GM21367 (cell line): ENCODE results near the gene ABCC2.
A peak's percentile ranks its signal among the peaks of the same experiment; 100 is the strongest.
"Not testable (repeated sequence)": the region's sequence is repeated elsewhere in the genome, so short reads cannot be mapped to it uniquely, and the experiment has no call there.

ENCODE experiments used
- ATAC-seq: cut with Tn5 transposase; IDR thresholded peaks from one replicate; pipeline ENCODE4 v1.9.1; 2021; ENCODE audit not compliant: unreplicated experiment

The ABCC2 gene

GRCh38 chr10:99807786-99808185, 25.3 kb downstream of the ABCC2 start:
- ATAC-seq = no peak

- no peak for ATAC-seq
Observed at GRCh38 chr10:99808270-99808669, 25.8 kb downstream of the ABCC2 start.

- ATAC-seq = no peak
Observed at GRCh38 chr10:99809481-99809880, 27.0 kb downstream of the ABCC2 start.

- no peak for ATAC-seq
Observed at GRCh38 chr10:99809931-99810615, 27.6 kb downstream of the ABCC2 start.

GRCh38 chr10:99812177-99812576, 29.7 kb downstream of the ABCC2 start:
- ATAC-seq = no peak

GRCh38 chr10:99814143-99814542, 31.7 kb downstream of the ABCC2 start:
- no peak for ATAC-seq

GRCh38 chr10:99815621-99816020, 33.2 kb downstream of the ABCC2 start:
- ATAC-seq = no peak

- ATAC-seq = no peak
Observed at GRCh38 chr10:99827936-99828335, 45.5 kb downstream of the ABCC2 start.

- no peak for ATAC-seq
Observed at GRCh38 chr10:99828464-99828863, 46.0 kb downstream of the ABCC2 start.

GRCh38 chr10:99832439-99832838, 50.0 kb downstream of the ABCC2 start:
- no peak for ATAC-seq

GRCh38 chr10:99834410-99834809, 52.0 kb downstream of the ABCC2 start:
- no peak for ATAC-seq

- no peak for ATAC-seq
Observed at GRCh38 chr10:99835947-99836346, 53.5 kb downstream of the ABCC2 start.

GRCh38 chr10:99836711-99837110, 54.3 kb downstream of the ABCC2 start:
- ATAC-seq = no peak

- not testable (repeated sequence) for ATAC-seq
Observed at GRCh38 chr10:99840859-99841258, 58.4 kb downstream of the ABCC2 start.

GRCh38 chr10:99841746-99842145, 59.3 kb downstream of the ABCC2 start:
- ATAC-seq = no peak

GRCh38 chr10:99843310-99843709, 60.9 kb downstream of the ABCC2 start:
- ATAC-seq = no peak

GRCh38 chr10:99844433-99844955, 62.1 kb downstream of the ABCC2 start:
- ATAC-seq = no peak

- ATAC-seq = peak; percentile 65
Observed at GRCh38 chr10:99845837-99846382, 63.5 kb downstream of the ABCC2 start.

- ATAC-seq = no peak
Observed at GRCh38 chr10:99849057-99849456, 66.6 kb downstream of the ABCC2 start.

GRCh38 chr10:99849536-99849935, 67.1 kb downstream of the ABCC2 start:
- no peak for ATAC-seq

GRCh38 chr10:99850021-99850766, 67.8 kb downstream of the ABCC2 start:
- no peak for ATAC-seq

GRCh38 chr10:99850767-99851340, 68.4 kb downstream of the ABCC2 start:
- ATAC-seq = no peak
